OCI-LY1 (cell line): ENCODE data around the gene SUPT3H.

ENCODE experiments used
- H2AFZ ChIP-seq: fragments of 200-600 bp; sonication (generic), shearing (Covaris generic); 2 replicates; pipeline ENCODE4 v1.6.0; 2014; ENCODE audit warnings: antibody characterized with exemption, mild to moderate bottlenecking, low read length
- H3F3A ChIP-seq: fragments of 200-600 bp; sonication (generic), shearing (Covaris generic); 2 replicates; pipeline ENCODE4 v1.6.0; 2014; ENCODE audit warnings: mild to moderate bottlenecking, antibody characterized with exemption, low read length, moderate library complexity; ENCODE audit not compliant: insufficient read depth
- H3K27ac ChIP-seq: fragments of 200-600 bp; sonication (generic); 2 replicates; pipeline ENCODE4 v1.5.1; 2014; ENCODE audit warnings: low read length, mixed run types, mild to moderate bottlenecking, low read depth; ENCODE audit not compliant: poor library complexity, severe bottlenecking
- H3K27me3 ChIP-seq: fragments of 200-600 bp; sonication (generic); 2 replicates; pipeline ENCODE4 v1.6.0; 2014; ENCODE audit warnings: antibody characterized with exemption, mild to moderate bottlenecking, low read length, moderate library complexity; ENCODE audit not compliant: insufficient read depth
- H3K36me3 ChIP-seq: fragments of 200-600 bp; sonication (generic); 2 replicates; pipeline ENCODE4 v1.6.1; 2014; ENCODE audit warnings: mild to moderate bottlenecking, antibody characterized with exemption, low read length, moderate library complexity, mixed read lengths; ENCODE audit not compliant: insufficient read depth
- H3K4me1 ChIP-seq: fragments of 200-600 bp; sonication (generic); 2 replicates; pipeline ENCODE4 v1.5.1; 2014; ENCODE audit warnings: mild to moderate bottlenecking, low read length, moderate library complexity; ENCODE audit not compliant: insufficient read depth, severe bottlenecking
- H3K4me2 ChIP-seq: fragments of 200-600 bp; sonication (generic), shearing (Covaris generic); 2 replicates; pipeline ENCODE4 v1.6.1; 2014; ENCODE audit warnings: low read length
- H3K4me3 ChIP-seq: fragments of 200-600 bp; sonication (generic); 2 replicates; pipeline ENCODE4 v1.5.1; 2014; ENCODE audit warnings: low read length, low read depth, mild to moderate bottlenecking, mixed read lengths; ENCODE audit not compliant: poor library complexity, severe bottlenecking
- H3K79me2 ChIP-seq: fragments of 200-600 bp; shearing (Covaris generic); 2 replicates; pipeline ENCODE4 v1.6.1; 2016; ENCODE audit warnings: mixed run types, low read length, mixed read lengths; ENCODE audit not compliant: insufficient read depth
- H3K9ac ChIP-seq: fragments of 200-600 bp; sonication (generic), shearing (Covaris generic); 2 replicates; pipeline ENCODE4 v1.6.1; 2014; ENCODE audit warnings: mild to moderate bottlenecking, low read length, mixed read lengths
- H3K9me2 ChIP-seq: fragments of 200-600 bp; sonication (generic), shearing (Covaris generic); 2 replicates; pipeline ENCODE4 v1.6.1; 2014; ENCODE audit warnings: low read depth, mild to moderate bottlenecking, low read length, mixed read lengths
- H3K9me3 ChIP-seq: fragments of 200-600 bp; shearing (Covaris generic); 2 replicates; pipeline ENCODE4 v1.6.1; 2014; ENCODE audit warnings: low read length, mixed read lengths
- H4K20me1 ChIP-seq: fragments of 200-600 bp; sonication (generic), shearing (Covaris generic); 2 replicates; pipeline ENCODE4 v1.6.0; 2016; ENCODE audit warnings: mild to moderate bottlenecking, low read length; ENCODE audit not compliant: insufficient read depth
- CTCF ChIP-seq: fragments of 200-600 bp; sonication (generic), shearing (Covaris generic); IDR thresholded peaks from 2 replicates; pipeline ENCODE4 v1.5.1; 2017; ENCODE audit warnings: mild to moderate bottlenecking, antibody characterized with exemption, low read length, moderate library complexity, mixed read lengths
- EZH2 ChIP-seq: fragments of 200-600 bp; sonication (generic), shearing (Covaris generic); IDR thresholded peaks from 2 replicates; pipeline ENCODE4 v1.8.0; 2017; ENCODE audit warnings: borderline replicate concordance, mixed run types, mild to moderate bottlenecking, antibody characterized with exemption, low read length, moderate library complexity, mixed read lengths

The SUPT3H gene

GRCh38 chr6:44828780-44829179 is 549.0 kb downstream of the SUPT3H start:
- Histone ChIP-seq H3F3A (no peaks in the 10 kb centered on the region), H3K9me3 (no peaks in the 10 kb centered on the region), H3K9ac (no peak overlapping the region), H3K79me2 (no peaks in the 10 kb centered on the region), H3K27ac (no peak overlapping the region), H4K20me1 (no peaks in the 10 kb centered on the region), H2AFZ (no peak overlapping the region), H3K4me2 (no peak overlapping the region), H3K27me3 (no peaks in the 10 kb centered on the region), H3K36me3 (no peaks in the 10 kb centered on the region), H3K9me2 (no peaks in the 10 kb centered on the region), H3K4me1 (no peaks in the 10 kb centered on the region), H3K4me3 (no peak overlapping the region)
- TF ChIP-seq EZH2 (no peak), CTCF (no peak)

GRCh38 chr6:44826025-44826676 is 551.6 kb downstream of the SUPT3H start:
- Histone ChIP-seq H3K79me2 (no peaks in the 10 kb centered on the region), H3F3A (no peaks in the 10 kb centered on the region), H3K27ac (no peak overlapping the region), H3K36me3 (no peaks in the 10 kb centered on the region), H3K4me1 (no peaks in the 10 kb centered on the region), H3K4me3 (no peak overlapping the region), H2AFZ (no peak overlapping the region), H3K4me2 (no peak overlapping the region), H3K27me3 (no peaks in the 10 kb centered on the region), H3K9me3 (no peaks in the 10 kb centered on the region), H3K9ac (no peak overlapping the region), H3K9me2 (no peaks in the 10 kb centered on the region), H4K20me1 (no peaks in the 10 kb centered on the region)
- TF ChIP-seq CTCF = no peak
- no peak for TF ChIP-seq EZH2

- Histone ChIP-seq H3K4me3 (no peak overlapping the region), H3K79me2 (no peaks in the 10 kb centered on the region), H3K9ac (no peak overlapping the region), H3K9me3 (no peaks in the 10 kb centered on the region), H3K27ac (no peak overlapping the region), H3K4me2 (no peak overlapping the region), H3K9me2 (no peaks in the 10 kb centered on the region), H2AFZ (no peak overlapping the region), H3K36me3 (no peaks in the 10 kb centered on the region), H3K4me1 (no peaks in the 10 kb centered on the region), H4K20me1 (no peaks in the 10 kb centered on the region), H3K27me3 (no peaks in the 10 kb centered on the region), H3F3A (no peaks in the 10 kb centered on the region)
- TF ChIP-seq CTCF (no peak), EZH2 (no peak)
These were observed 552.5 kb downstream of the SUPT3H start for GRCh38 chr6:44825273-44825672.
